GM23338 (cell line): ENCODE measurements around the gene MYO5A. TPM values are rescaled to one million over a fixed set of nuclear protein-coding genes. Genes with fewer than 3 reads are reported as not detected.

ENCODE experiments used
- ATAC-seq: fragments of 200-7000 bp; cut with Tn5 transposase; 3 replicates; pipeline ENCODE4 v1.9.1; 2020
- DNase-seq: peaks from one replicate; pipeline ENCODE4 v3.0.0-alpha.2; 2015; ENCODE audit warnings: low spot score
- H2AFZ ChIP-seq: fragments of 200-600 bp; sonication (generic); 2 replicates; pipeline ENCODE4 v1.8.0; 2016; ENCODE audit warnings: antibody characterized with exemption, mild to moderate bottlenecking, moderate library complexity
- H3F3A ChIP-seq: fragments of 200-600 bp; sonication (generic); replicated peaks from 2 replicates; pipeline ENCODE4 v1.8.0; 2017; ENCODE audit warnings: antibody characterized with exemption, mixed run types, low read depth
- H3K27ac ChIP-seq: fragments of 200-600 bp; sonication (generic); 2 replicates; pipeline ENCODE4 v1.6.1; 2016; ENCODE audit warnings: low read depth
- H3K27me3 ChIP-seq: fragments of 200-600 bp; sonication (generic); 2 replicates; pipeline ENCODE4 v1.8.0; 2016; ENCODE audit warnings: mild to moderate bottlenecking, mixed run types, moderate library complexity; ENCODE audit not compliant: insufficient read depth
- H3K36me3 ChIP-seq: fragments of 200-600 bp; sonication (generic); 2 replicates; pipeline ENCODE4 v1.8.0; 2016; ENCODE audit warnings: mild to moderate bottlenecking; ENCODE audit not compliant: insufficient read depth
- H3K4me1 ChIP-seq: fragments of 200-600 bp; sonication (generic); 2 replicates; pipeline ENCODE4 v1.8.0; 2016; ENCODE audit warnings: mild to moderate bottlenecking, moderate library complexity; ENCODE audit not compliant: insufficient read depth
- H3K4me2 ChIP-seq: fragments of 200-600 bp; sonication (generic); 2 replicates; pipeline ENCODE4 v1.7.1; 2017; ENCODE audit warnings: mixed run types
- H3K4me3 ChIP-seq: fragments of 200-600 bp; sonication (generic); 2 replicates; pipeline ENCODE4 v1.6.1; 2016; ENCODE audit warnings: mixed run types
- H3K79me2 ChIP-seq: fragments of 200-600 bp; sonication (generic); replicated peaks from 2 replicates; pipeline ENCODE4 v1.8.0; 2017; ENCODE audit warnings: mild to moderate bottlenecking; ENCODE audit not compliant: insufficient read depth
- H3K9me2 ChIP-seq: fragments of 200-600 bp; sonication (generic); 2 replicates; pipeline ENCODE4 v1.8.0; 2017; ENCODE audit not compliant: insufficient read depth
- H4K20me1 ChIP-seq: fragments of 200-600 bp; sonication (generic); replicated peaks from 2 replicates; pipeline ENCODE4 v1.8.0; 2017; ENCODE audit warnings: mild to moderate bottlenecking; ENCODE audit not compliant: insufficient read depth
- H3K27ac Mint-ChIP-seq: 2 replicates; pipeline ENCODE4 v1.8.0; 2020; ENCODE audit warnings: inconsistent platforms, mild to moderate bottlenecking, moderate library complexity, mixed read lengths
- H3K27me3 Mint-ChIP-seq: 3 replicates; pipeline ENCODE4 v1.8.0; 2022; ENCODE audit warnings: low read depth, mild to moderate bottlenecking, moderate library complexity, mixed read lengths, inconsistent platforms; ENCODE audit not compliant: insufficient read depth, poor library complexity
- H3K36me3 Mint-ChIP-seq: 3 replicates; pipeline ENCODE4 v1.8.0; 2021; ENCODE audit warnings: low read depth, mild to moderate bottlenecking, inconsistent platforms, moderate library complexity, mixed read lengths
- H3K4me1 Mint-ChIP-seq: 3 replicates; pipeline ENCODE4 v1.8.0; 2020; ENCODE audit warnings: mild to moderate bottlenecking, inconsistent platforms, mixed read lengths
- H3K4me3 Mint-ChIP-seq: 3 replicates; pipeline ENCODE4 v1.8.0; 2021; ENCODE audit warnings: moderate library complexity, mild to moderate bottlenecking, inconsistent platforms, mixed read lengths
- H3K9me3 Mint-ChIP-seq: 3 replicates; pipeline ENCODE4 v1.8.0; 2020; ENCODE audit warnings: moderate library complexity, mild to moderate bottlenecking, inconsistent platforms, mixed read lengths
- CREB1 ChIP-seq: fragments of 250-450 bp; sonication (Bioruptor Pico); IDR thresholded peaks from 2 replicates; pipeline ENCODE4 v1.5.0; 2020; ENCODE audit warnings: low read depth, mild to moderate bottlenecking, moderate library complexity
- ETS1 ChIP-seq: IDR thresholded peaks from 2 replicates; pipeline ENCODE4 v1.6.1; 2016; ENCODE audit warnings: antibody characterized with exemption
- EZH2 ChIP-seq: fragments of 200-600 bp; sonication (generic); IDR thresholded peaks from one replicate; pipeline ENCODE4 v1.8.0; 2017; ENCODE audit warnings: antibody characterized with exemption, mild to moderate bottlenecking, low read depth; ENCODE audit not compliant: unreplicated experiment
- EZH2phosphoT487 ChIP-seq: fragments of 200-600 bp; sonication (generic); IDR thresholded peaks from one replicate; pipeline ENCODE4 v1.8.1; 2018; ENCODE audit warnings: antibody characterized with exemption; ENCODE audit not compliant: unreplicated experiment
- JUNB ChIP-seq: IDR thresholded peaks from one replicate; pipeline ENCODE4 v1.6.1; 2016; ENCODE audit warnings: antibody characterized with exemption; ENCODE audit not compliant: unreplicated experiment
- NANOG ChIP-seq: IDR thresholded peaks from 2 replicates; pipeline ENCODE4 v1.6.1; 2016; ENCODE audit warnings: antibody characterized with exemption, borderline replicate concordance
- STAT1 ChIP-seq: IDR thresholded peaks from one replicate; pipeline ENCODE4 v1.6.1; 2016; ENCODE audit warnings: antibody characterized with exemption; ENCODE audit not compliant: unreplicated experiment
- ZNF114 ChIP-seq: fragments of 250-450 bp; sonication (Bioruptor Pico); IDR thresholded peaks from 2 replicates; pipeline ENCODE4 v1.5.0; 2020; ENCODE audit warnings: mild to moderate bottlenecking, moderate library complexity
- ZNF331 ChIP-seq: fragments of 250-450 bp; sonication (Bioruptor Pico); IDR thresholded peaks from 2 replicates; pipeline ENCODE4 v1.5.0; 2020; ENCODE audit warnings: low read depth, mild to moderate bottlenecking, moderate library complexity
- ZNF462 ChIP-seq: fragments of 250-450 bp; sonication (Bioruptor Pico); IDR thresholded peaks from 2 replicates; pipeline ENCODE4 v1.5.0; 2020; ENCODE audit warnings: mild to moderate bottlenecking, moderate library complexity
- polyA plus RNA-seq: library from polyadenylated mRNA; unstranded; fragments of >200 nt; fragmentation: Nextera tagmentation; extraction: Ambion mirVana; gene quantifications from 2 replicates; pipeline ENCODE4 v1.2.1, GENCODE V29; 2016
- total RNA-seq: library from RNA; depleted of rRNA; stranded (reverse); fragments of >200 nt; shearing (Covaris generic); gene quantifications from 2 replicates; pipeline ENCODE4 v1.2.3, GENCODE V29; 2014

The MYO5A gene
- total and polyA plus RNA-seq, 2 experiments from 2014 or later = 5.7 to 31.8 TPM

- TF ChIP-seq ZNF462 (CRISPR knock-in tag) = no peak
- no peak for TF ChIP-seq STAT1
- no peak for TF ChIP-seq ETS1
- TF ChIP-seq ZNF331 (CRISPR knock-in tag) = no peak
- TF ChIP-seq CREB1 (CRISPR knock-in tag) = no peak
- no peak for TF ChIP-seq ZNF114
- no peak for TF ChIP-seq EZH2
- no peak for TF ChIP-seq NANOG
- no peak for TF ChIP-seq JUNB
These were observed 90.6 kb downstream of the MYO5A start (continued) for GRCh38 chr15:52438047-52438446.

- DNase-seq (no peak), ATAC-seq (no peak)
- peaks cover 14% of the 10 kb centered on the region for H3K4me1 Mint-ChIP-seq
- Histone ChIP-seq H3K27ac (no peak overlapping the region), H2AFZ (no peak overlapping the region), H3K27me3 (no peaks in the 10 kb centered on the region), H3K4me2 (no peak overlapping the region), H3K9me2 (peaks cover 8% of the 10 kb centered on the region; the same call in 1 of the 2 replicates), H3K4me1 (peaks cover 5% of the 10 kb centered on the region; the same call in 1 of the 2 replicates), H3F3A (no peaks in the 10 kb centered on the region), H4K20me1 (no peaks in the 10 kb centered on the region), H3K79me2 (peaks cover 4% of the 10 kb centered on the region; the same call in 1 of the 2 replicates), H3K36me3 (no peaks in the 10 kb centered on the region), H3K4me3 (no peak overlapping the region)
- no peaks in the 10 kb centered on the region for H3K27me3 Mint-ChIP-seq
- no peaks in the 10 kb centered on the region for H3K9me3 Mint-ChIP-seq
- no peak overlapping the region for H3K27ac Mint-ChIP-seq
- no peaks in the 10 kb centered on the region; the same call in 2 of the 3 replicates for H3K36me3 Mint-ChIP-seq
- no peak overlapping the region for H3K4me3 Mint-ChIP-seq
- TF ChIP-seq EZH2phosphoT487 (no peak), JUNB (no peak), ETS1 (no peak), ZNF331 (CRISPR knock-in tag) (no peak), STAT1 (no peak)
These were observed 91.0 kb downstream of the MYO5A start for GRCh38 chr15:52437646-52438045.
